Neural cell (in vitro differentiated cells): ENCODE measurements around the gene NKX2-8.

ENCODE experiments used
- EP300 ChIP-seq: fragments of 450-650 bp; conservative IDR thresholded peaks from 2 replicates; pipeline ENCODE4 v1.6.1; 2014; ENCODE audit warnings: antibody characterized with exemption, mild to moderate bottlenecking, moderate library complexity; ENCODE audit not compliant: poor library complexity, severe bottlenecking
- TF ChIP-seq, protein P1 (sequence below): fragments of 450-650 bp; IDR thresholded peaks from 2 replicates; pipeline ENCODE4 v1.5.1; 2014; ENCODE audit warnings: antibody characterized with exemption, mild to moderate bottlenecking, moderate library complexity; ENCODE audit not compliant: poor library complexity, severe bottlenecking
- TF ChIP-seq, protein P2 (sequence below): IDR thresholded peaks from 2 replicates; pipeline ENCODE4 v1.6.1; 2012; ENCODE audit warnings: borderline replicate concordance

DNA sequence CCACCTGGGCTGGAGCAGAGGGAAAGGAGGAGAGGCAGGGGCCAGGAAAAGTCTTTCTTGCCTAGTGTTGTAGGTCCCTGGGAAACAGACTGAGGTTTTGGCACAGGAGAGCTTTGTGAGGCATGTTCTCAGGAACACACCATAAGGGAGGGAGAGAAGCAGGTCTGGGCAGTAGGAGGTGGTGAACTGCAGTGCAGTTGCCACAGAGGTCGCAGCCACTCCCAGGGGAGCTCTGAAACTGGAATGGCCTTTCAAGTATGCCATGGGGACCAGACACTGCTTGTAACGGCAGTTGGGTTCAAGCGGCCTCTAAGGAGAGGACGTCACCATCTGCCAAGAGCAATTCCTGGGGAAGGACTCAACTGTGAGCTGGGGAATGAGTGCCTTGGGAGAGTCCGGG lies 35.4 kb upstream of the NKX2-8 start:
- TF ChIP-seq, protein P1, sequence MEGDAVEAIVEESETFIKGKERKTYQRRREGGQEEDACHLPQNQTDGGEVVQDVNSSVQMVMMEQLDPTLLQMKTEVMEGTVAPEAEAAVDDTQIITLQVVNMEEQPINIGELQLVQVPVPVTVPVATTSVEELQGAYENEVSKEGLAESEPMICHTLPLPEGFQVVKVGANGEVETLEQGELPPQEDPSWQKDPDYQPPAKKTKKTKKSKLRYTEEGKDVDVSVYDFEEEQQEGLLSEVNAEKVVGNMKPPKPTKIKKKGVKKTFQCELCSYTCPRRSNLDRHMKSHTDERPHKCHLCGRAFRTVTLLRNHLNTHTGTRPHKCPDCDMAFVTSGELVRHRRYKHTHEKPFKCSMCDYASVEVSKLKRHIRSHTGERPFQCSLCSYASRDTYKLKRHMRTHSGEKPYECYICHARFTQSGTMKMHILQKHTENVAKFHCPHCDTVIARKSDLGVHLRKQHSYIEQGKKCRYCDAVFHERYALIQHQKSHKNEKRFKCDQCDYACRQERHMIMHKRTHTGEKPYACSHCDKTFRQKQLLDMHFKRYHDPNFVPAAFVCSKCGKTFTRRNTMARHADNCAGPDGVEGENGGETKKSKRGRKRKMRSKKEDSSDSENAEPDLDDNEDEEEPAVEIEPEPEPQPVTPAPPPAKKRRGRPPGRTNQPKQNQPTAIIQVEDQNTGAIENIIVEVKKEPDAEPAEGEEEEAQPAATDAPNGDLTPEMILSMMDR = no peak
- no peak for TF ChIP-seq EP300
- TF ChIP-seq, protein P2, sequence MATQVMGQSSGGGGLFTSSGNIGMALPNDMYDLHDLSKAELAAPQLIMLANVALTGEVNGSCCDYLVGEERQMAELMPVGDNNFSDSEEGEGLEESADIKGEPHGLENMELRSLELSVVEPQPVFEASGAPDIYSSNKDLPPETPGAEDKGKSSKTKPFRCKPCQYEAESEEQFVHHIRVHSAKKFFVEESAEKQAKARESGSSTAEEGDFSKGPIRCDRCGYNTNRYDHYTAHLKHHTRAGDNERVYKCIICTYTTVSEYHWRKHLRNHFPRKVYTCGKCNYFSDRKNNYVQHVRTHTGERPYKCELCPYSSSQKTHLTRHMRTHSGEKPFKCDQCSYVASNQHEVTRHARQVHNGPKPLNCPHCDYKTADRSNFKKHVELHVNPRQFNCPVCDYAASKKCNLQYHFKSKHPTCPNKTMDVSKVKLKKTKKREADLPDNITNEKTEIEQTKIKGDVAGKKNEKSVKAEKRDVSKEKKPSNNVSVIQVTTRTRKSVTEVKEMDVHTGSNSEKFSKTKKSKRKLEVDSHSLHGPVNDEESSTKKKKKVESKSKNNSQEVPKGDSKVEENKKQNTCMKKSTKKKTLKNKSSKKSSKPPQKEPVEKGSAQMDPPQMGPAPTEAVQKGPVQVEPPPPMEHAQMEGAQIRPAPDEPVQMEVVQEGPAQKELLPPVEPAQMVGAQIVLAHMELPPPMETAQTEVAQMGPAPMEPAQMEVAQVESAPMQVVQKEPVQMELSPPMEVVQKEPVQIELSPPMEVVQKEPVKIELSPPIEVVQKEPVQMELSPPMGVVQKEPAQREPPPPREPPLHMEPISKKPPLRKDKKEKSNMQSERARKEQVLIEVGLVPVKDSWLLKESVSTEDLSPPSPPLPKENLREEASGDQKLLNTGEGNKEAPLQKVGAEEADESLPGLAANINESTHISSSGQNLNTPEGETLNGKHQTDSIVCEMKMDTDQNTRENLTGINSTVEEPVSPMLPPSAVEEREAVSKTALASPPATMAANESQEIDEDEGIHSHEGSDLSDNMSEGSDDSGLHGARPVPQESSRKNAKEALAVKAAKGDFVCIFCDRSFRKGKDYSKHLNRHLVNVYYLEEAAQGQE = no peak
